HFFc6 (cell line): ENCODE measurements around the gene ITGA6. TPM values are rescaled to one million over a fixed set of nuclear protein-coding genes. Genes with fewer than 3 reads are reported as not detected.

Experiments
- DNase-seq: peaks from one replicate; pipeline ENCODE4 v3.0.0-alpha.2; 2018
- H3K27ac Mint-ChIP-seq: 2 replicates; pipeline ENCODE4 v1.8.0; 2020; ENCODE audit warnings: mild to moderate bottlenecking, mixed read lengths
- H3K27me3 Mint-ChIP-seq: 2 replicates; pipeline ENCODE4 v1.8.0; 2021; ENCODE audit warnings: mild to moderate bottlenecking, moderate library complexity, mixed read lengths; ENCODE audit not compliant: insufficient read depth
- H3K36me3 Mint-ChIP-seq: 2 replicates; pipeline ENCODE4 v1.8.0; 2021; ENCODE audit warnings: low read depth, mixed read lengths
- H3K4me1 Mint-ChIP-seq: 2 replicates; pipeline ENCODE4 v1.8.0; 2020; ENCODE audit warnings: low read depth, mixed read lengths
- H3K4me3 Mint-ChIP-seq: 2 replicates; pipeline ENCODE4 v1.8.0; 2020; ENCODE audit warnings: mild to moderate bottlenecking, moderate library complexity, mixed read lengths
- H3K9me3 Mint-ChIP-seq: 2 replicates; pipeline ENCODE4 v1.8.0; 2020; ENCODE audit warnings: mild to moderate bottlenecking, mixed read lengths
- total RNA-seq, 6 experiments: library from RNA; stranded (reverse); fragmentation: NEBNext Ultra II Directional; extraction: Animal tissue kit (Norgen Biotek cat#: 25700); gene quantifications; 2 replicates in 1 of 6; 3 replicates in 5 of 6; pipeline ENCODE4 v1.2.3, GENCODE V29; 2021
- TF ChIP-seq, protein P1 (sequence below): fragments of 200-600 bp; sonication (generic); IDR thresholded peaks from 2 replicates; pipeline ENCODE4 v1.5.0; 2021; ENCODE audit warnings: antibody characterized with exemption, mild to moderate bottlenecking

The ITGA6 gene
- total RNA-seq, 6 experiments from 2014 or later = 143 to 270 (median 148) TPM

DNA sequence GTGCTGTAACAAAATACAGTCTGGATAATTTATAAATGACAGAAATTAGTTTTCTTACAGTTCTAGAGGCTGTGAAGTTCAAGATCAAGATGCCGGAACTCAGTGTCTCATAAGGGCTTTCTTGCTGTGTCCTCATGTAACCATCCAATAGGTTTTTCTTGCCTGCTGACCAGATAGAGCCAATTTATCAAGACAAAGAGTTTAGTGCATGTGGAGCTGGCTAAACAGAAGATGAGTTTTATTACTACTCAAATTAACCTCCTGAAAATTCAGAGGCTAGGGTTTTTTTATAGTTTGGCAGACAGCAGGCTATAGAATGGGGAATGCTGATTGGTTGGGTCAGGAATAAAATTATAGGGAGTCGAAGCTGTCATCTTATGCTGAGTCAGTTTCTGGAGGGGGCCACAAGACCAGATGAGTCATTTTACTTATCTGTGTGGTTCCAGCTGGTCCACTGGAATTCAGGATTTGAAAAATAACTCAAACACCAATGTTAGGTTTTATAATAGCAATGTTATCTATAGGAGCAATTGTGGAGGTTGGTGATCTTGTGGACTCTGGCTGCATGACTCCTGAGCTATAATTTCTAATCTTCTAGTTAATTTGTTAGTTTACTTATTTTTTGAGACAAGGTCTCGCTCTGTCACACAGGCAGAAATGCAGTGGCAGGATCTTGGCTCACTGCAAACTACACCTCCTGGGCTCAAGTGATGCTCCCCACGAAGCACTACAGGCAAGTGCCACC lies 125.3 kb downstream of the ITGA6 start:
- Mint-ChIP-seq H3K27ac (peak overlapping the region; percentile 67), H3K9me3 (peaks cover 7% of the 10 kb centered on the region), H3K4me3 (no peak overlapping the region), H3K27me3 (peaks cover 1% of the 10 kb centered on the region; the same call in 1 of the 2 replicates), H3K36me3 (peaks cover 8% of the 10 kb centered on the region), H3K4me1 (peaks cover 51% of the 10 kb centered on the region)
- TF ChIP-seq, protein P1, sequence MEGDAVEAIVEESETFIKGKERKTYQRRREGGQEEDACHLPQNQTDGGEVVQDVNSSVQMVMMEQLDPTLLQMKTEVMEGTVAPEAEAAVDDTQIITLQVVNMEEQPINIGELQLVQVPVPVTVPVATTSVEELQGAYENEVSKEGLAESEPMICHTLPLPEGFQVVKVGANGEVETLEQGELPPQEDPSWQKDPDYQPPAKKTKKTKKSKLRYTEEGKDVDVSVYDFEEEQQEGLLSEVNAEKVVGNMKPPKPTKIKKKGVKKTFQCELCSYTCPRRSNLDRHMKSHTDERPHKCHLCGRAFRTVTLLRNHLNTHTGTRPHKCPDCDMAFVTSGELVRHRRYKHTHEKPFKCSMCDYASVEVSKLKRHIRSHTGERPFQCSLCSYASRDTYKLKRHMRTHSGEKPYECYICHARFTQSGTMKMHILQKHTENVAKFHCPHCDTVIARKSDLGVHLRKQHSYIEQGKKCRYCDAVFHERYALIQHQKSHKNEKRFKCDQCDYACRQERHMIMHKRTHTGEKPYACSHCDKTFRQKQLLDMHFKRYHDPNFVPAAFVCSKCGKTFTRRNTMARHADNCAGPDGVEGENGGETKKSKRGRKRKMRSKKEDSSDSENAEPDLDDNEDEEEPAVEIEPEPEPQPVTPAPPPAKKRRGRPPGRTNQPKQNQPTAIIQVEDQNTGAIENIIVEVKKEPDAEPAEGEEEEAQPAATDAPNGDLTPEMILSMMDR = no peak
- peak; percentile 78 for DNase-seq

DNA sequence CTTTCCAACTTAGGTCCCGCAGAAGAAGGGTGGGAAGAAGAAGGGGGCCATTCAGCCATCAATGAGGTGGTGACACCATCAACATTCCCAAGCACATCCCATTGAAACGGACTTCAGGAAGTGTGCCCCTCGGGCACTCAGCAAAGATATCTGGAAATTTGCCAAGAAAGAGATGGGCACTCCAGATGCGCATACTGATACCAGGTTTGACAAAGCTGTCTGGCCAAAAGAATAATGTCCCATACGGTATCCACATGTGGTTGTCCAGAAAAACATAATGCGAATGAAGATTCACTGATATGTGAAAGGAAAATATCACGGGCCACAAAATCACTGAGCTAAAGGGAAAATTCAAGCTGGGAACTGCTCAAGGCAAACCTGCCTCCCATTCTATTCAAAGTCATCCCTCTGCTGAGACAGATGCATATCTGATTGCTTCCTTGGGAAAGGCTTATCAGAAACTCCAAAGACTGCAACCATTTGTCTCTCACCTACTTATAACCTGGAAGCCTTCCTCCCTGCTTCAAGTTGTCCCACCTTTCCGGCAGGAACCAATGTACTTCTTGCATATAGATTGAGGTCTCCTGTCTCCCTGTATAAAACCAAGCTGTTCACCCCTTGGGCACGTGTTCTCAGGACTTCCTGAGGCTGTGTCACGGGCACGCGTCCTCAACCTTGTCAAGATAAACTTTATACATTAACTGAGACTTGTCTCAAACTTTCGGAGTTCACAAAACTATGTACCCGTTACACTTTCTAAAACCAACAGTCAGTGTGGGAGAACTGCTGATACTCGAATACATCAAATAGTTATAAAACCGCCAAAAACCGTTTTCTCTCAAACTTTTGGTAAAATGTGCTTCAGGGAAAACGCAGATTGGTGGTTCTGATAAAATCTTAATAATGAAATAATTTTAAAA lies 127.2 kb downstream of the ITGA6 start:
- Mint-ChIP-seq H3K4me3 (peak overlapping the region; percentile 92), H3K4me1 (peaks cover 61% of the 10 kb centered on the region), H3K27me3 (peaks cover 1% of the 10 kb centered on the region; the same call in 1 of the 2 replicates), H3K27ac (peak overlapping the region; percentile 3; the same call in 1 of the 2 replicates), H3K36me3 (no peaks in the 10 kb centered on the region), H3K9me3 (no peaks in the 10 kb centered on the region)
- DNase-seq = no peak
- TF ChIP-seq, protein P1 = no peak

DNA sequence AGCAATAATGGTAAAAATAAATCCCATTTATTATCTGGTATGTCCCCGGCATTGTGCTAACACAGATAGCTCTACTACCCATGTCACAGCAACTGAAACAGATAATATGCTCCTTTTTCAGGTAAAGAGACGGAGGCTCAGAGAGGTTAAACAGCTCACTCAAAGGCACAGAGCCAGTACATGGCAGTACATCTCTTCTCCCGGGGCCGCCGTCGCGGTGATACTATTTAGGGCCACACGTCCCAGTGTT lies 127.8 kb downstream of the ITGA6 start:
- TF ChIP-seq, protein P1 = no peak
- DNase-seq = no peak
- Mint-ChIP-seq H3K27ac (peak overlapping the region; percentile 95), H3K4me3 (peak overlapping the region; percentile 92), H3K36me3 (no peaks in the 10 kb centered on the region), H3K27me3 (peaks cover 1% of the 10 kb centered on the region; the same call in 1 of the 2 replicates), H3K9me3 (no peaks in the 10 kb centered on the region), H3K4me1 (peaks cover 61% of the 10 kb centered on the region)

Other genes starting within 250 kb of the ITGA6 start
- 10 to 100 TPM; 14.5 to 18.6 (median 17.2) TPM for gene PDK1, start 128.5 kb downstream of the ITGA6 start, total RNA-seq